Measurements from ENCODE around the gene USP54.
"Not testable (repeated sequence)": the region's sequence is repeated elsewhere in the genome, so short reads cannot be mapped to it uniquely, and the experiment has no call there.

The USP54 gene

GRCh38 chr10:73591935-73592699 lies 975 bp upstream of the USP54 start:
- no peak for DNase-seq (ENCODE audit: low read depth in 1 of 2, low spot score in 1 of 2)

- no peak for DNase-seq (ENCODE audit: low read depth in 1 of 2, low spot score in 1 of 2)
Measured at GRCh38 chr10:73589563-73590126, 1.5 kb downstream of the USP54 start.

GRCh38 chr10:73588656-73589055 lies 2.5 kb downstream of the USP54 start:
- no peak for DNase-seq (ENCODE audit: low read depth in 1 of 2, low spot score in 1 of 2)

DNA sequence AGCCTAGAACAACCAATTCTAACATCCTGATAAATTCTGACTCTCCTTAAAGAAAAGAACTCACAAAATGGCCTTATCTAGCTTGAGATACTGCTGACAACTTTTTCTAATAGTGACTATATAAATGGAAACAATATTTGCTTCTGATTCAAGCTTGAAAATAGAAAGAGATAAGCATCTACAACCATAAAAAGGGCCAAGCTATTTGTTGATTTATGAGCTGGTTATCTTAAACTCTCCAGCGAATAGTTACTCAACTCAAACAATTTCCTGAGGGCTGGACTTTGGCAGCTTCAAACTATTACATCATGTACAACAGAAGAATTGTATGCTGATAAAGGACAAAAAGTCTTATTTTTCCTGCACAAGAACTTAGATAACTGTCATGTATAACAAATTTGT lies 4.6 kb downstream of the USP54 start:
- DNase-seq (ENCODE audit: low read depth in 1 of 2, low spot score in 1 of 2): no peak

DNA sequence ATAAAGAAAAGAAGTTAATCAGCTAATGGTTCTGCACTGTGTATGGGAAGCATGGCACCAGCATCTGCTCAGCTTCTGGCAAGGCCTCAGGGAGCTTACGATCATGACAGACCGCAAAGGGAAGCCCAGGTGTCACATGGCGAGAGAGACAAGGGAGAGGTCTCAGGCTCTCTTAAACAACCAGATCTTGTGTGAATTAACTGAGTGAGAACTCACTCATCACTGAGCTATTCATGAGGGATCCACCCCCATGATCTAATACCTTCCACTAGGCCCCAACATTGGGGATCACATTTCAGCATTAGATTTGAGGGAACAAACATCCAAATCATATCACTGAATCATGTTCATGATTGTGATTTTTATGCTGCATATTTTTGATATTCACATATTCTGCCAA lies 5.8 kb downstream of the USP54 start:
- no peak for DNase-seq (ENCODE audit: low read depth in 1 of 2, low spot score in 1 of 2)

DNA sequence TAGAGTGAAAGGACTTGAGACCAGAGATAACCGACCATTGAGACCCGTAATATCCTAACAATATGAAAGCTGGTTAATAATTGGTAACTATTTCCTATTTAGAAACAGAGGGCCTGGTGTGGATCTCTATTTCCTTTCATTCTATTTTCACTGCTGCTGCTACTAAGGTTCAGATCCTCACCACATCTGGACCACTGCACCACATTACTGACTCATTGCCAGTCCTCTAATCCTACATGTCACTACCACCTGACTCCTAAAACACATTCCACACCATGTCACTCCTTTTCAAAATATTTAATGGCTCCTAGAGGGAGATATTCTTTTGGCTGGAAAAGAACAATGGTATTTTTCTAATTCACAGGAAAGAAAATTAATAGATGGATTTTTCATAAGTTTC lies 6.4 kb downstream of the USP54 start:
- DNase-seq (ENCODE audit: low read depth in 1 of 2, low spot score in 1 of 2): no peak

DNA sequence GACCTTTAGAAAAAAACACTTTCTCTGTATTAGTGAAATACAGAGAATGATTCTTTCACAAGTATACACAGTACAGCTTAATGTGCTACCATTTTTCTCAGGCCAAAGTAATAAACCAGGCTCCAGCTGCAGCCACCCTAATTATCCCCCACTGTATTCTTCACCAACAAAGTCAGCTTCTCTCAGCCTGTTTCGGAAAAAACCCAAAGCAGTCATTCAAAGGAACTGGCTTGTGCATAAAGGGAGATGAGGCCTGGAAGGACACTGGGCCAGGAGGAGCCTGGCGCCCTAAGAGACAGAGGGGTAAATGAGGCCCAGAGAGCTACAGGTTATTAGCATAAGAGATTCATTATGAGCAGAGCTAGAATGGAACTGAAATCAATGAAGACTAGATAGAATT lies 9.2 kb downstream of the USP54 start:
- no peak for DNase-seq (ENCODE audit: low read depth in 1 of 2, low spot score in 1 of 2)

GRCh38 chr10:73578927-73579326 lies 12.2 kb downstream of the USP54 start:
- DNase-seq (ENCODE audit: low read depth in 1 of 2, low spot score in 1 of 2): not testable (repeated sequence)

- no peak for DNase-seq (ENCODE audit: low read depth in 1 of 2, low spot score in 1 of 2)
Measured at GRCh38 chr10:73577788-73578187, 13.4 kb downstream of the USP54 start.

DNA sequence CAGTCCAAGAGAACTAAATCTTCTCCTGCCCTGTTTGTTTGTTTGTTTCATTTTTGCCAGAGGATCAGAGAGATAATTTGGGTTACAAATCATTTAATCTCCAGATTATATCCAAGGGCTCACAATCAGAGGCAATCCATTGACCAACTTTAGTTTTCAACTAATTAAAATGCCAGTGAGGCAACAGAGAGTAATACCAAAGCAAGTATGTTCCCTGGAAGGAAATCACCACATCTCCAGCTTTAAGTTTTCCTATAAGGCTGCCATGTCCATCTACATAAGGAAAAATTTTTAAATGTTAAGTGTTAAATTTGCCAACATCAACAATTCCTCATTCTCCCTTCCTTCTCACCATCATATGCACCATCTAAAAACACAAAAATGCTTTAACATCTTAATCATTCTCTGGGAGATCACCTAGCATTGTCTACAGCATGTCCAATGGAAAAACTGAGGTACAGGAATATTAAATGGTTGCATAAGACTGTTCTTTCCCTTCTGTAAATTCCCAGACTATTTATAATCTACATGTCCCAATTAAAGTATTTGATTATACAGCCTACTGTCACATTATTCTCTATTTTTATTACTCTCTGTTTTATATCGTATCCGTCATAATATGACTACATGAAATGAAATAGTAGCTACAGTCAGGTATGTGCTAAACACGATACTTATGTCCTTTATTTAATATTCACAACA lies 14.1 kb downstream of the USP54 start:
- no peak for DNase-seq (ENCODE audit: low read depth in 1 of 2, low spot score in 1 of 2)

DNA sequence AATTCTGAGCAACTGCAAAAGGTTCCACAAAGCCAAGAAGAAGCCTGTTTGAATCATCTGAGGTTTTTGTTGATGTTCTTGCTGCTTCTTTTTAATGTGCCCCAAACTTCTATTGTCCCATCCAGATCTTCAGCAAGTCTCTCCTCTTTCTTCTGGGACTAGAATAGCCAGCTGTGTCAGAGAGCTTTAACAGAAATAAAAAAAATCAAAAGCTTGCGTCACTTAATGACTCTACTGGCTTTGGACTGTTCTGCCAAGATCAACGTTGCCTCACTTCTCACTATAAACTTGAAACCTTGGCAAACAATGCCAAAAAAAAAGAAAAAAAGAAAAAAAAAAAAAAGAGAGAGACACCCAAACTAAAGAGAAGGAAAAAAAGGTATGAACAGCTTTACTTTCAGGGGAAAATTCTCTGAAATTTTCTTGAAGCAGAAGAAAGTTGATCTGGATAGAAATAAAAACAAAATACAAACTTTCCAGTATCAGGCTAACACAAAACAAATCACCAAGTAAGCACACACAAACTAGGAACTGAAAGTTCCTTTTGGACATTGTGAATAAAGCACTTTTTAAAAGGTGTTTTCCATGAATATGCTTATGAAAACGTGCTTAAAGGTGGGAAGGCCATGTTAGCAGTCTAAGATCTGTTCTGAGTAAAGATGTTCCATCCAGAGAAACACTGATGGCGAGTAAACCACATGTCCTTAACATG lies 14.8 kb downstream of the USP54 start:
- no peak for DNase-seq (ENCODE audit: low read depth in 1 of 2, low spot score in 1 of 2)

GRCh38 chr10:73567025-73567424 lies 24.1 kb downstream of the USP54 start:
- DNase-seq (ENCODE audit: low read depth in 1 of 2, low spot score in 1 of 2): not testable (repeated sequence)

DNA sequence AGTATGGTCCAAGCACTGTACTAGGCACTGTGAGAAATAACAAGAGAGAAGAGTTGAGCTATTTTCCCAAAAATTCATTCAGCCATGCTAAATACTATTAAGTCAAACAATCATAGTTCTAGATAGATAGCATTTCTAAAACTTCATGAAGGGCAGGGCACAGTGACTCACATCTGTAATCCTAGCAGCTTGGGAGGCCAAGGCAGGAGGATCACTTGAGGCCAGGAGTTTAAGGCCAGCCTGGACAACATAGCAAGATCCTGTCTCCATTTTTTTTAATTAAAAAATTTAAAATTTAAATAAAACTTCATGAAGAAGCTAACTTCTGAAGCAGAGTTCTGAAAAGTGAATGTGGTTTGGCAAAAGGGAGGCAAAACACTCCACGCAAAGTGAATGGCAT lies 29.9 kb downstream of the USP54 start:
- DNase-seq (ENCODE audit: low read depth in 1 of 2, low spot score in 1 of 2): no peak

GRCh38 chr10:73559590-73559989 lies 31.6 kb downstream of the USP54 start:
- no peak for DNase-seq (ENCODE audit: low read depth in 1 of 2, low spot score in 1 of 2)

- no peak for DNase-seq (ENCODE audit: low read depth in 1 of 2, low spot score in 1 of 2)
Measured at GRCh38 chr10:73556855-73557254, 34.3 kb downstream of the USP54 start.

GRCh38 chr10:73554721-73555120 lies 36.4 kb downstream of the USP54 start:
- DNase-seq (ENCODE audit: low read depth in 1 of 2, low spot score in 1 of 2): no peak

- DNase-seq (ENCODE audit: low read depth in 1 of 2, low spot score in 1 of 2): no peak
Measured at GRCh38 chr10:73553761-73554160, 37.4 kb downstream of the USP54 start.

DNA sequence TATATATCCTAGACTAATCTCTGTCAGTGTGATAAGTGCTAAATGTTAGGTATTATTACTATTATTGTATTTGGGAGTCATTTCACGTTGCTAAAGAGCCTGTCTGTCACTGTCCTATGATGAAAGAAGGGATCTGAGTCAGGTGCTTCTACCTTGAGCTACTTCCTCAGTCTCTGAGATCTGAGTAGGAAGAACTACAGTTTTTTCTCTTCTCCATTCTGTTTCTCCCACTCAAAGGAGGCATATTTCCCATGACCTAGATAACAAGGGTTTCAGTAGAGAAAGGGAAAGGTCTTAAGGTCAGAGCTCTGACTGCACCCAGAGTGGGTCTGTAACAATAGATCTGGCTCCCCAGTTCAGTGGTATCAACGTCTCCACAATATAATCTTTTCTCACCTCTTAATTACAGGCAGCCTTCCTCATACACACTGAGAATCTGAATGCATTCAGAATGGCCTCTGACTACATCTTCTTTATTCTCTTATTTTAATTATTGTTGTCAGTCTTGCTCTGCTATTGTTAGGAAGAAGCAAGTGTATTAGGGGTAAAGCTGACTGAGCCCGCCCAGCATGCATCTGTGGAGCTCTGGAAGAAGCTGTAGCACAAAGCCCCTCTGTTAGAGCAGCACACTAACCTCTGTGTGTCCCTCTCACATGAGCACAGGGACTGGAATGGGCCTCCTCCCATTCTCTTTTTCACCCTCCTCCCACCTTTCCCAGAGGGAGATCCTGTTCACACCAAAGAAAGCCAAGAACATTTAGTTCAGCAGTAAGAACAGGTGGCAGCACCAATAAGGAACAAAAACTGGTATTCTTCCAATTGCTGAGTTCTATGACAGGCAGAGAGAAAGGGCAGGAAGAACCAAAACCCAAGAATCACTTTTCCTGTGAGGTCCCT lies 38.1 kb downstream of the USP54 start:
- DNase-seq (ENCODE audit: low read depth in 1 of 2, low spot score in 1 of 2): no peak

- DNase-seq (ENCODE audit: low read depth in 1 of 2, low spot score in 1 of 2): no peak
Measured at GRCh38 chr10:73551515-73551914, 39.6 kb downstream of the USP54 start.

GRCh38 chr10:73545357-73545756 lies 45.8 kb downstream of the USP54 start:
- no peak for DNase-seq (ENCODE audit: low read depth in 1 of 2, low spot score in 1 of 2)

DNA sequence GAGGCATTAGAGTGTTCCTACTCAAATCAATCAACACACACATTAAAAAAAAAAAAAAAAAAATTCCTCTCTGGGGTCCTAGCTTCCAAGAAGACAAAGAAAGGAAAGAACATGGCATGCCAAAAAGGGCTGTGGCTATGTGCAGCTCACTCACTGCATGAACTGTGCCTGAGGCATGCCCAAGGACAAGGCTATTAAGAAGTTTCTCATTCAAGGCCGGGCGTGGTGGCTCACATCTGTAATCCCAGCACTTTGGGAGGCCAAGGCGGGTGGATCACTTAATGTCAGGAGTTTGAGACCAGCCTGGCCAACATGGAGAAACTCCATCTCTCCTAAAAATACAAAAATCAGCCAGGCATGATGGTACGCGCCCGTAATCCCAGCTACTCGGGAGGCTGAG lies 53.4 kb downstream of the USP54 start:
- no peak for DNase-seq (ENCODE audit: low read depth in 1 of 2, low spot score in 1 of 2)

Measured in activated T-helper 1 cell treated with anti-CD3 and anti-CD28 coated beads, Interleukin-2, amount 50 U/mL, for 16 hours (primary cell).